Thymus (tissue), 11 donors: ENCODE measurements around the gene PRRC2B. TPM values are rescaled to one million over a fixed set of nuclear protein-coding genes. Genes with fewer than 3 reads are reported as not detected.
A peak's percentile ranks its signal among the peaks of the same experiment; 100 is the strongest.
"Not testable (repeated sequence)": the region's sequence is repeated elsewhere in the genome, so short reads cannot be mapped to it uniquely, and the experiment has no call there.

ENCODE experiments used
- DNase-seq, 9 donors: peaks; one replicate each; pipeline ENCODE4 v3.0.0-alpha.2; 2013; ENCODE audit warnings: low spot score in 9 of 9, low read depth in 6 of 9, missing footprints in 1 of 9
- H3K27ac ChIP-seq, 2 donors: one replicate each; pipeline ENCODE4 v1.5.1; 2013; ENCODE audit warnings: control low read depth in 1 of 2, low read depth in 1 of 2, low read length in 1 of 2, mild to moderate bottlenecking in 1 of 2, moderate library complexity in 1 of 2
- H3K27me3 ChIP-seq, 2 donors: one replicate each; pipeline ENCODE4 v1.5.1; 2013; ENCODE audit warnings: low read length in 1 of 2; ENCODE audit not compliant: control insufficient read depth in 2 of 2, insufficient read depth in 1 of 2
- H3K36me3 ChIP-seq, 2 donors: one replicate each; pipeline ENCODE4 v1.5.1; 2013; ENCODE audit warnings: low read length in 1 of 2, mild to moderate bottlenecking in 1 of 2, moderate library complexity in 1 of 2; ENCODE audit not compliant: control insufficient read depth in 2 of 2, insufficient read depth in 2 of 2
- H3K4me1 ChIP-seq, 2 donors: one replicate each; pipeline ENCODE4 v1.5.1; 2013; ENCODE audit warnings: low read length in 2 of 2; ENCODE audit not compliant: control insufficient read depth in 2 of 2, insufficient read depth in 2 of 2
- H3K4me3 ChIP-seq, 2 donors: one replicate each; pipeline ENCODE4 v1.5.1; 2013; ENCODE audit warnings: low read length in 2 of 2, control low read depth in 1 of 2, mild to moderate bottlenecking in 1 of 2
- H3K9me3 ChIP-seq, 2 donors: one replicate each; pipeline ENCODE4 v1.5.1; 2013; ENCODE audit warnings: low read length in 1 of 2, mild to moderate bottlenecking in 1 of 2; ENCODE audit not compliant: control insufficient read depth in 2 of 2, insufficient read depth in 1 of 2
- WGBS: extraction: QIAGEN DNeasy Blood & Tissue Kit; methylation state at CpG from one replicate; pipeline ENCODE4 v1.1.7; 2013; 5-methylcytosine and 5-hydroxymethylcytosine counted together
- polyA plus RNA-seq: library from polyadenylated mRNA; stranded (reverse); fragments of 200-250 nt; gene quantifications from one replicate; pipeline ENCODE4 v1.2.3, GENCODE V29; 2013
- total RNA-seq: library from RNA; stranded (reverse); fragments of 120-200 nt; gene quantifications from one replicate; pipeline ENCODE4 v1.2.4, GENCODE V29; 2013
- donor health status: healthy.

PRRC2B gene
- total and polyA plus RNA-seq, 2 donors: 23.0 to 73.5 TPM

- DNase-seq, H3K9me3 ChIP-seq, H3K27ac ChIP-seq, H3K4me3 ChIP-seq, H3K36me3 ChIP-seq, H3K27me3 ChIP-seq: not testable (repeated sequence)
- H3K4me1 ChIP-seq: peaks cover 2 to 17% of the 10 kb centered on the region in 2 donors
- WGBS: 53% methylated on average over 5 of the region's 6 CpGs
Measured at GRCh38 chr9:131356479-131356878, 37.4 kb upstream of the PRRC2B start.

- peak in 3 of 9 donors; percentile 51 to 70 (median 67) for DNase-seq
- WGBS: 75% methylated on average over 10 of the region's 10 CpGs
- Histone ChIP-seq H3K36me3 (no peaks in the 10 kb centered on the region), H3K4me3 (no peak overlapping the region), H3K4me1 (peaks cover 2 to 19% of the 10 kb centered on the region in 2 donors), H3K27me3 (no peaks in the 10 kb centered on the region), H3K27ac (peak overlapping the region; percentile 10 to 64), H3K9me3 (no peaks in the 10 kb centered on the region)
Measured at GRCh38 chr9:131358556-131358955, 35.3 kb upstream of the PRRC2B start.

- Histone ChIP-seq H3K27ac (peak overlapping the region in 1 of 2 donors; percentile 18), H3K27me3 (no peaks in the 10 kb centered on the region), H3K9me3 (no peaks in the 10 kb centered on the region), H3K4me1 (peaks cover 2 to 19% of the 10 kb centered on the region in 2 donors), H3K36me3 (no peaks in the 10 kb centered on the region), H3K4me3 (no peak overlapping the region)
- DNase-seq: no peak
- 28% methylated on average over 8 of the region's 8 CpGs for WGBS
Measured at GRCh38 chr9:131361202-131361833, 32.6 kb upstream of the PRRC2B start.

- Histone ChIP-seq H3K27me3 (no peaks in the 10 kb centered on the region), H3K27ac (no peak overlapping the region), H3K4me1 (peaks cover 0 to 6% of the 10 kb centered on the region in 2 donors), H3K4me3 (no peak overlapping the region), H3K9me3 (no peaks in the 10 kb centered on the region), H3K36me3 (no peaks in the 10 kb centered on the region)
- WGBS: 100% methylated on average over 1 of the region's 1 CpG
- no peak for DNase-seq
Measured at GRCh38 chr9:131365546-131365945, 28.3 kb upstream of the PRRC2B start.

GRCh38 chr9:131366761-131367401 lies 27.0 kb upstream of the PRRC2B start:
- H3K27ac ChIP-seq: no peak overlapping the region
- H3K36me3 ChIP-seq: no peaks in the 10 kb centered on the region
- WGBS: 76% methylated on average over 6 of the region's 6 CpGs
- no peaks in the 10 kb centered on the region for H3K9me3 ChIP-seq
- H3K27me3 ChIP-seq: no peaks in the 10 kb centered on the region
- no peaks in the 10 kb centered on the region for H3K4me1 ChIP-seq
- no peak for DNase-seq
- H3K4me3 ChIP-seq: no peak overlapping the region

GRCh38 chr9:131367450-131367849 lies 26.4 kb upstream of the PRRC2B start:
- Histone ChIP-seq H3K27ac (no peak overlapping the region), H3K36me3 (no peaks in the 10 kb centered on the region), H3K4me3 (no peak overlapping the region), H3K4me1 (peaks cover 0 to 1% of the 10 kb centered on the region in 2 donors), H3K27me3 (no peaks in the 10 kb centered on the region), H3K9me3 (no peaks in the 10 kb centered on the region)
- WGBS: 83% methylated on average over 2 of the region's 2 CpGs
- DNase-seq: no peak

- DNase-seq: no peak
- WGBS: 92% methylated on average over 2 of the region's 2 CpGs
- no peaks in the 10 kb centered on the region for H3K27me3 ChIP-seq
- H3K9me3 ChIP-seq: no peaks in the 10 kb centered on the region
- H3K4me1 ChIP-seq: peaks cover 0 to 12% of the 10 kb centered on the region in 2 donors
- no peak overlapping the region for H3K27ac ChIP-seq
- no peaks in the 10 kb centered on the region for H3K36me3 ChIP-seq
- no peak overlapping the region for H3K4me3 ChIP-seq
Measured at GRCh38 chr9:131370638-131371037, 23.2 kb upstream of the PRRC2B start.

GRCh38 chr9:131372599-131372973 lies 21.3 kb upstream of the PRRC2B start:
- DNase-seq, H3K27me3 ChIP-seq, H3K36me3 ChIP-seq, H3K9me3 ChIP-seq: not testable (repeated sequence)
- Histone ChIP-seq H3K4me1 (peaks cover 0 to 12% of the 10 kb centered on the region in 2 donors), H3K4me3 (peak overlapping the region; percentile 75 to 89), H3K27ac (peak overlapping the region in 1 of 2 donors; percentile 98)
- WGBS: 59% methylated on average over 17 of the region's 17 CpGs

GRCh38 chr9:131374638-131375037 lies 19.2 kb upstream of the PRRC2B start:
- H3K4me3 ChIP-seq, H3K27me3 ChIP-seq, DNase-seq, H3K9me3 ChIP-seq, H3K36me3 ChIP-seq, H3K27ac ChIP-seq: not testable (repeated sequence)
- peaks cover 0 to 12% of the 10 kb centered on the region in 2 donors for H3K4me1 ChIP-seq
- WGBS: 96% methylated on average over 5 of the region's 5 CpGs
